ENCODE data around the gene DENND1A. TPM values are rescaled to one million over a fixed set of nuclear protein-coding genes. Genes with fewer than 3 reads are reported as not detected.

The DENND1A gene
- total RNA-seq, 1 donor from 2014 or later, result 37.3 TPM

GRCh38 chr9:123712399-123712798, 217.5 kb downstream of the DENND1A start:
- intact Hi-C loops (cut with DNase I), result loop anchor here (10.0 kb wide), 1 partner anchor 62 kb away; no protein-coding TSS in a partner anchor
- TF ChIP-seq, protein P1, sequence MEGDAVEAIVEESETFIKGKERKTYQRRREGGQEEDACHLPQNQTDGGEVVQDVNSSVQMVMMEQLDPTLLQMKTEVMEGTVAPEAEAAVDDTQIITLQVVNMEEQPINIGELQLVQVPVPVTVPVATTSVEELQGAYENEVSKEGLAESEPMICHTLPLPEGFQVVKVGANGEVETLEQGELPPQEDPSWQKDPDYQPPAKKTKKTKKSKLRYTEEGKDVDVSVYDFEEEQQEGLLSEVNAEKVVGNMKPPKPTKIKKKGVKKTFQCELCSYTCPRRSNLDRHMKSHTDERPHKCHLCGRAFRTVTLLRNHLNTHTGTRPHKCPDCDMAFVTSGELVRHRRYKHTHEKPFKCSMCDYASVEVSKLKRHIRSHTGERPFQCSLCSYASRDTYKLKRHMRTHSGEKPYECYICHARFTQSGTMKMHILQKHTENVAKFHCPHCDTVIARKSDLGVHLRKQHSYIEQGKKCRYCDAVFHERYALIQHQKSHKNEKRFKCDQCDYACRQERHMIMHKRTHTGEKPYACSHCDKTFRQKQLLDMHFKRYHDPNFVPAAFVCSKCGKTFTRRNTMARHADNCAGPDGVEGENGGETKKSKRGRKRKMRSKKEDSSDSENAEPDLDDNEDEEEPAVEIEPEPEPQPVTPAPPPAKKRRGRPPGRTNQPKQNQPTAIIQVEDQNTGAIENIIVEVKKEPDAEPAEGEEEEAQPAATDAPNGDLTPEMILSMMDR (IDR thresholded peaks at IDR 0.05), result no peak
- Histone ChIP-seq H3K36me3 (no peaks in the 10 kb centered on the region), H3K9me3 (no peaks in the 10 kb centered on the region), H3K27me3 (no peaks in the 10 kb centered on the region), H3K4me3 (no peak overlapping the region), H3K27ac (no peak overlapping the region), H3K4me1 (no peaks in the 10 kb centered on the region)
- DNase-seq (ENCODE audit: low spot score in 2 of 2), result no peak

GRCh38 chr9:123710299-123710698, 219.6 kb downstream of the DENND1A start:
- no peaks in the 10 kb centered on the region for H3K9me3 ChIP-seq
- H3K4me3 ChIP-seq, result no peak overlapping the region
- H3K4me1 ChIP-seq, result no peaks in the 10 kb centered on the region
- no peak overlapping the region for H3K27ac ChIP-seq
- intact Hi-C loops (cut with DNase I), result loop anchor here (10.0 kb wide), 1 partner anchor 65 kb away; no protein-coding TSS in a partner anchor
- H3K27me3 ChIP-seq, result no peaks in the 10 kb centered on the region
- no peaks in the 10 kb centered on the region for H3K36me3 ChIP-seq
- DNase-seq (ENCODE audit: low spot score in 2 of 2), result no peak
- TF ChIP-seq, protein P1 (IDR thresholded peaks at IDR 0.05), result no peak

GRCh38 chr9:123702483-123702882, 227.4 kb downstream of the DENND1A start:
- TF ChIP-seq, protein P1 (IDR thresholded peaks at IDR 0.05), result no peak
- peaks cover 12 to 20% of the 10 kb centered on the region in 2 donors for H3K9me3 ChIP-seq
- H3K4me3 ChIP-seq, result no peak overlapping the region
- no peaks in the 10 kb centered on the region for H3K27me3 ChIP-seq
- DNase-seq (ENCODE audit: low spot score in 2 of 2), result no peak
- H3K36me3 ChIP-seq, result peaks cover 0 to 3% of the 10 kb centered on the region in 2 donors
- no peak overlapping the region for H3K27ac ChIP-seq
- H3K4me1 ChIP-seq, result no peaks in the 10 kb centered on the region
- intact Hi-C loops (cut with DNase I), result no loop called here

DNA sequence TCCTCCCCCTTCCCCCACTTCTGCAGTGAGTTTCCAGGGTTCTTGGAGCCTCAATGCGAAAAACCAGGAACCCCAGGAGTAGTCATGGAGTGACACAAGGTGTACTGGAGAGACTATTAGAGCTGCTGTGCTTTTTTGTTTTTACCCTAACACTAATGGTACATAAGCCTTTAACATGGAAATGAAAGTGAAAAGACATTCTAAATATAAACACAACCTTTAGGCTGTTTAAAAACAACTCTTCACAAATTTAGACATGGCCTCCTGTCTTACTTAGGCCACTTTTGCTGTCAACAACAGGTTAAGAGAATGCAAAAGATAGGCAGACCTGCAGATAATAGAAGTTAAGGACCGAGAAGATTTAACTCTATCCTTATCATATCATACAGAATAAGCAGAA, 232.2 kb downstream of the DENND1A start:
- no peak overlapping the region for H3K4me3 ChIP-seq
- no peak for DNase-seq (ENCODE audit: low spot score in 2 of 2)
- H3K27ac ChIP-seq, result no peak overlapping the region
- no peaks in the 10 kb centered on the region for H3K4me1 ChIP-seq
- TF ChIP-seq, protein P1 (IDR thresholded peaks at IDR 0.05), result no peak
- H3K27me3 ChIP-seq, result no peaks in the 10 kb centered on the region
- peaks cover 0 to 3% of the 10 kb centered on the region in 2 donors for H3K36me3 ChIP-seq
- intact Hi-C loops (cut with DNase I), result no loop called here
- peaks cover 4 to 7% of the 10 kb centered on the region in 2 donors for H3K9me3 ChIP-seq

GRCh38 chr9:123696476-123696875, 233.4 kb downstream of the DENND1A start:
- Histone ChIP-seq H3K36me3 (peaks cover 0 to 3% of the 10 kb centered on the region in 2 donors), H3K4me1 (no peaks in the 10 kb centered on the region), H3K27ac (no peak overlapping the region), H3K4me3 (no peak overlapping the region), H3K9me3 (no peaks in the 10 kb centered on the region), H3K27me3 (no peaks in the 10 kb centered on the region)
- intact Hi-C loops (cut with DNase I), result no loop called here
- TF ChIP-seq, protein P1 (IDR thresholded peaks at IDR 0.05), result no peak
- no peak for DNase-seq (ENCODE audit: low spot score in 2 of 2)

DNA sequence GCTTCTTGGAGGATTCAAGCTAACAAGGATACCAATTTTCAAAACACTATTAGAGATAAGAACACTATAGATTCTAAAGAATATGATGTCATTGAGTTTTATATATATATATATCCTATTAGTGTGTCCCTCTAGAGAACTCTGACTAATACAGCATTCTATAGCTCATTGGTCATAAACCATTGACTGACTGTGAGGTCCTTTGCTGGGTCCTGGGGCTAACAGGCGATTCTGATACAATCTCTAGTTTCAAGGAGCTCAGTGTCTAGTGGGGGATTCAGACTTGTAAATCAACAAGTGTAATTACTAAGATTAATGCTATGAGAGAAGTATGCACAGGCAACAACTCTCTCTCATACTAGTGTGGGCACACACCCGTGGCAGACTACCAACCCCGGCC, 234.5 kb downstream of the DENND1A start:
- Histone ChIP-seq H3K36me3 (peaks cover 0 to 2% of the 10 kb centered on the region in 2 donors), H3K27ac (no peak overlapping the region), H3K9me3 (no peaks in the 10 kb centered on the region), H3K4me1 (no peaks in the 10 kb centered on the region), H3K27me3 (no peaks in the 10 kb centered on the region), H3K4me3 (no peak overlapping the region)
- DNase-seq (ENCODE audit: low spot score in 2 of 2), result no peak
- TF ChIP-seq, protein P1 (IDR thresholded peaks at IDR 0.05), result no peak
- intact Hi-C loops (cut with DNase I), result no loop called here

Data from ascending aorta (tissue), 2 donors.